Ovary (tissue), 3 donors: ENCODE measurements around the gene SLC29A1.

ENCODE experiments used
- CTCF ChIP-seq, 3 donors: fragments of 450-650 bp in 2 of 3; fragments of 200-600 bp in 1 of 3; IDR thresholded peaks; one replicate each; pipeline versions ENCODE4 v1.5.1 to v1.8.0; 2016 to 2022; ENCODE audit warnings: antibody characterized with exemption in 3 of 3, mild to moderate bottlenecking in 1 of 3
- EP300 ChIP-seq: sonication (generic); formaldehyde crosslinking; IDR thresholded peaks from one replicate; pipeline ENCODE4 v1.6.1; 2017; ENCODE audit warnings: antibody characterized with exemption
- POLR2A ChIP-seq: fragments of 450-650 bp; IDR thresholded peaks from one replicate; pipeline ENCODE4 v1.6.1; 2017; ENCODE audit warnings: antibody characterized with exemption, mild to moderate bottlenecking, moderate library complexity
- donor health status: DM: no; HTN: no; CAD: no.

- no peak for TF ChIP-seq CTCF (IDR thresholded peaks at IDR 0.05)
- TF ChIP-seq POLR2A: no peak
- TF ChIP-seq EP300: no peak
Observed at GRCh38 chr6:44188819-44189218, 34.6 kb upstream of the SLC29A1 start.
